ENCODE data around the gene SERTM1. TPM values are rescaled to one million over a fixed set of nuclear protein-coding genes. Genes with fewer than 3 reads are reported as not detected.
A peak's percentile ranks its signal among the peaks of the same experiment; 100 is the strongest.

Gene SERTM1
- total RNA-seq, 1 donor from 2014 or later = 1.4 TPM

DNA sequence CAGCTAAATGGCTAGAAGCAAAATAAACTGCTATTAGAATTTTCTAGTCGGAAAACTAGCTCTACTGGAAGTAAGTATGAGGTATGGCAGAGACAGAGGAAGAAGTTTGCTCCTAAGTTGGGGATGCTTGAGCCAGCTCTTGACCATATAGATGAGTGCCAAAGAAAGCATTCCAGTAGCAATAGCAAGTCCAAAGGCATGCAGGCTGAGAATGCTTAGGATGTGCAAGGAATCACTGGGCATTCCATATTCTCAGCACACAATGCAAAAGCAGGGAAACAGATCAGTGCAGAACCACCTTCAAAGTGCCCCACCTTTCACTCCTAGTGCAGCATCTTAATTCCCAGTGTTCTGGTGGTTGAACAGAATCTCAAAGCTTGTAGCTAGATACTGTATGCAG lies 32.9 kb downstream of the SERTM1 start:
- ATAC-seq (ENCODE audit: poor library complexity) = no peak
- intact Hi-C loops (cut with DNase I) = no loop called here
- DNase-seq = no peak

DNA sequence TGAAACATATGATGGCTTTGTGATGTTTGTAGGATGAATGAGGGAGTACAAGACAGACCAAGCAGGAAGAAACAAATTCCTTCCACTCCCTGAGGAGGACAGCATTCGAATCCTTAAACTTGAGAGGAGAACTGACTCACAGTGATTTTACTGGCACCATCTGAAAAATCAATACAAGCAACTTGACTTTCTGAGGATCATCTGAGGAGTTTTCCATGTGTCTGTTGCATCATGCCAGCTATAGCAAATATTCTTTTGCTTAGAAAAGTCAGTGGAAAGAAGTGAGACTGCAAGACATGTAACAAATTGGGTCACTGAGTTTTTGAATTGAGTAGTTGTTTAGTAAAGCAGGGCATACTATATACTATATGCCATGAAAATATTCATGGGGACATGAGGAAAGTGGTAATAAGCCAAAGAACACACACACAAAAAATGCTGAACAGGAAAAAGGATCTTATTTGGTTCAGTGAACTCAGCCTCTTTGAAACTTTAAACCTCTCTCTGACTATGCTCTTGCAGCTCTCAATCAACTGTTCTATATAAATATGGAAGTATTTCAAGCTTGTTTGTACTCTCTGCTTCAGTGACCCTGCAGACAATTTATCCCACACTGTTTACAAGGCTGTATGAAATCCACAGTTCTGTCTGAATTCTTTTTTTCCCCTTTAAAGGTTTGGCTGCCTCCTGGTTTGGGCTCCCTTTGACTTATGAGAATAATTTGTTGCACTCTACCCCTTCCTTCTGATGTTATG lies 35.5 kb downstream of the SERTM1 start:
- ATAC-seq (ENCODE audit: poor library complexity) (no peak), DNase-seq (no peak)
- intact Hi-C loops (cut with DNase I) = no loop called here

DNA sequence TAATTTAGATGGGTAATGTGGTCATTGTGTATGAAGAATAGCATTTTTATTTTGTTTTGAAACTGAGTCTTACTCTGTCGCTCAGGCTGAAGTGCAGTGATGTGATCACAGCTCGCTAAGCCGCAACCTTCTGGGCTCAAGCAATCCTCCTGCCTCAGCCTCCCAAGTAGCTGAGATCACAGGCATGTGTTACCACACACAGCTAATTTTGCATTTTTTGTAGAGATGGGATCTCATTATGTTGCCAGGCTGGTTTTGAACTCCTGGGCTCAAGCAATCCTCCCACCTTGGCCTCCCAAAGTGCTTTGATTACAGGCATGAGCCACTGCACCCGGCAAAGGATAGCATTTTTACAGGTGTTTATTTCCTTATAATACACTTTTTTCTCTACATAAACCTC lies 36.6 kb downstream of the SERTM1 start:
- intact Hi-C loops (cut with DNase I) = no loop called here
- ATAC-seq (ENCODE audit: poor library complexity) (no peak), DNase-seq (no peak)

DNA sequence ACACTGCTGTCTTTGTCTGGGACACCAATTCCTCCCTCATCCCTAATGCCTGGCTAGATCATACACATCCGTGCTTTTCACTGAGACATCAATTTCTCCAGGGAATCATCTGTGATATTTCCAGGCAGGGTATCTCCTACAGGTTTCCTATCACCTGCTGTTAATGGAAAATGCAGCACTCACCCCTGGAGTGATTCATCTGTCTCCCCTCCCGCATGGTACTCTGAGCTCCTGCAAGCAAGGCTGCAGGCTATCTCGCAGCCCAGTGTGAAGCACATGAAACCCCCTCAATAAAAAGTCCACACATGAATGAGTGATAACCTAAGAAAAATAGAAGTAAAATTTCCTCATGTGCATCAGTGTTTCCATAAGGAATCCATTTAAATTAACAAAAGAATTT lies 38.5 kb downstream of the SERTM1 start:
- no peak for DNase-seq
- ATAC-seq (ENCODE audit: poor library complexity) = no peak
- intact Hi-C loops (cut with DNase I) = no loop called here

DNA sequence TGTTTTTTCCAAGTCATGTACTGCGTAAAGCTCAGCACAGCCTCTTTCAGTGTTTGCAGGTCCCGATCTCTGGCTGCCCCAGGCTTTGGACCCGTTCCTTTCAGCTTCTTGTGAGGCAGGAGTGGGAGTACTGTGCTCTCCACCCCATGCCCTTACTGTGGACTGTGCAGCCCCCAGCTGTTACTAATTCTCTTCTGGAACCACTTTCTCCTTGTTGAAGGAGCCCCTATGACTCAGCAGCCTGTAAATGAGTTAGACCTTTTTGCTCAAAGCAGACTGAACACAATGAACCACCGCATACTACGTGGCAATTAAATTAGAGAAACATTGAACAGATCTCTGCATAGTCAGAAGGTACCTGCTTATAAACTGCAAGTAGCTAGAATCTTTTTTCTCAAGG lies 39.0 kb downstream of the SERTM1 start:
- ATAC-seq (ENCODE audit: poor library complexity) = no peak
- intact Hi-C loops (cut with DNase I) = no loop called here
- no peak for DNase-seq

DNA sequence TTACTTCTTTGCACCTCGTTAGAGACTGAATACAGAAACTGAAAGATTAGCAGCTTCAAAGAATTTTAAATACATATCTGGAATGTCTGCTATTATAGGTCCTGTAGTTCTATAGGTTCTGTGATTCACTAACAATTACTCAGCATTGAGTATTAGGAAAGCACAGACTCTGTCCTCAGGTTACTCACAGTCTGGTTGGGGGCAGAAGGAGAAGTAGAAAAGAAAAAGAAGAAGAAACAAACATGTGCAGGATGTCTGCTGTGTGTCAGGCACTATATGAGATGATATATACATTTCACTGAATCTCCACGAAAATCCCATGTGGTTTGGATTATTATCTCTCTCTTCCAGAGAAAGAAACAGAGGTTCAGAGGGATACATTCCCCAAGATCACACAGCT lies 40.1 kb downstream of the SERTM1 start:
- DNase-seq (no peak), ATAC-seq (ENCODE audit: poor library complexity) (no peak)
- intact Hi-C loops (cut with DNase I) = no loop called here

DNA sequence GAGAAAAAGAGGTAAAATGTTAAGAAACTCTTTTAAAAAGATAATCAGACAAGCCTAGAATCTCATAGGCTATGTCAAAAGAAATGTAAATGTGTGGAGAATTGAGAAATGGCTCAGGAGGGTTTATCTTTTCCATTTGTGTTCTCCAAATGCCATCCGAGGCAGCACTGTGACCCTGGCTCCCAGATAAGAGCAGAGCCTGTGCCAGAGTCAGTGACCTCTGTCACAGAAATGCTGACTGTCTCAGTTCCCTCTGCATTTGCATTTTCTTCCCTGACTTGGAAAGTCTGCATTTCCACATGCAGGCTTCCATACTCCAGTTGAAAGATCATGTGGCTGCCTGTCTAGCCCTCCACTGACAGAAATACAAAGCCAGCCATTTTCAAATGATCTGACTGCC lies 42.0 kb downstream of the SERTM1 start:
- peak; percentile 53 for ATAC-seq (ENCODE audit: poor library complexity)
- intact Hi-C loops (cut with DNase I) = no loop called here
- DNase-seq = no peak

DNA sequence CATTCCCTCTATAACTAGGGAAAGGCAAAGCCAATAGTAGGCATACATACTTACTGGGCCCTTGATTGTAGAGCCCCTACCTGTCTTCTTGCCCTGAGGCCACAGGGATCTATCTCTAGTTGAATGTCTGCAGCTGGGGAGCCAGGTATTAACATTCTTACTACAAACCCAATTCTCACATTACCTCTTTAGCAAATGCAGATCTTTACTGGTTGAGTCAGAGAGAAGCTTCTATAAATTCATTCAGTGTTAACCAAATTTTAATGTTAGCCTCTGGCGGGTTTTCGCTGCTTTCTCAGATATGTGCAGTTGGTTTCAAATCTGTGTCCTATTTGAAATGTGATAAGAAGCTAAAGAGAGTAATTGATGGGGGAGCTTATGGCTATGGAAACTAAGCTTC lies 43.2 kb downstream of the SERTM1 start:
- intact Hi-C loops (cut with DNase I) = no loop called here
- no peak for DNase-seq
- ATAC-seq (ENCODE audit: poor library complexity) = no peak

DNA sequence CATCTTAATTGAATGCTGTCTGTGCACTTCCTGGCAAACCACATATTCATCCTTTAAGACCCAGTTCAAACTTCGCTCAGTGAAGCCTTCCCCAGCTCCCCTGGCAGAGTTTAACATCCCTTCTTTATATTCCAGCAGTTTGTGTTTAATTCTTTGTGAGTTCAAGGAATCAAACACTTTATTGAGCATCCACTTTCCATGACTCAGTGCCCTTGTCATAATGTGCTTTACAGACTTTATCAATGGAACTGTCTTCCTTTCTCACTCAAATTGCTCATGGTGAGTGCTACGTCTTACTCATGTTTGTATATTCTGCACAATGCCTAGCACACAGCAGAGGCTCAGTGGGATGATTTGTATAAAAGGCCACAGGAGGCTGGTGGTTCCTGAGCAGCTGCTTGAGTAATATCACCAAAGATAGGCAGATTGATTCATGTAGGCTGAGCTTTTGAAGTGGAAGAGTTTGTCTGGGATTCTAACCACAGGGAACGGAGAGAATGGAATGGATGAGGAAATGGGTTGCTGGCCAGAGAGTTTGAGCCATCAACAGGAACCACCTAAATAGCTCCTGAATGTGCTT lies 44.2 kb downstream of the SERTM1 start:
- DNase-seq (no peak), ATAC-seq (ENCODE audit: poor library complexity) (no peak)
- intact Hi-C loops (cut with DNase I) = no loop called here

DNA sequence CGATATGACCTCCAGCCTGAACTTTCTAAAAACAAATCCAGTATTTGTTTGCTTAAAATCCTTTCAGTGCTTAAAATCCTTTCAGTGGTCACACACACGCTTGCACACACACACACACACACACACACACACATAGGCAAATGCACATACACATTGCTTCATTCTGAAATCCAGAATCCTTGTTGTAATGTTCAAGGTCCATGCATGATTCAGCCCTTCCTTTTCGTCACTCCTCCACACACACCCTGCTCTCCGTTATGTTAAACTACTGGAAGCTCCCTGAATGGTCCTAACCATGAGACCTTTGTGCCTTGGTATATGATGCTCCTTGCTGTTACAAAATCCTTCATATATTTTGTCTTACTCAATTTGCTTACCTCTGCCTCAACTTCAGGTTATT lies 44.9 kb downstream of the SERTM1 start:
- no peak for DNase-seq
- ATAC-seq (ENCODE audit: poor library complexity) = no peak
- intact Hi-C loops (cut with DNase I) = no loop called here

DNA sequence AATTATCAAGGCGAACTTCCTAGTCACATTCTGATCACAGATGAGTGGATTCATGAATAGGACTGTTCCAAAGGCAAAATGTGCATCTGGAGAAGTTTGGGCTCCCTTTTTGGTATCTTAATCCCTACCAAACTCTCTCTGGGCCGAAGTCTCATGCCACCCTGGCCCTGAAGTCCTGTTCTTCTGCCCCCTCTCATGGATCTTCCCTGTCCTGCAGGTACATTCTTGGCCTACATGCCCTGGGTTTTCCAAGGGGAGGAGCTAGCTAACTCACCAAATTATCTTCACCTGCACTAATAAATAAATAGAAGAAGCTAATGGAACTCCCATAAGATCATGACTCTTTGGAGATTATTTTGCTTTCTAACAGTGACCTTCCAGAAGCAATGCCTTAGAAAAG lies 50.3 kb downstream of the SERTM1 start:
- no peak for ATAC-seq (ENCODE audit: poor library complexity)
- no peak for DNase-seq
- intact Hi-C loops (cut with DNase I) = no loop called here

DNA sequence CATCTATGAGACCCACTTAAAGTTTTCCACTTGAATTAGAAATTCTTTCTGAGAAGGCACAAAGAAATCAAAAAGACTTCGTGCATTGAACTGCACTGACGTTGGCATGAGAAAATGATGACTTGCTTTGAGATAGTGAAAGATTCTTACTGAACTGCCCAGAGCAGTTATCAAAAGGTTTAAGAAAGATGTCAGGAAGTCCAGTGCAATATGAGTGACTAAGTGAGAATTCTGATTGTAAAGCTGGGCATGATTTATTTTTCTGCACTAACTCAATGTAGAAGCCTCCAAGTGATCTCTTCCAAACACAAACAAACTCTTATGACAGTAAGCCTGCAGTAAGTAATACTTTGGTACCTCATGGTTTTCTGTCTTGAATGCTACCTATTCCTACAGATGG lies 52.1 kb downstream of the SERTM1 start:
- DNase-seq (no peak), ATAC-seq (ENCODE audit: poor library complexity) (no peak)
- intact Hi-C loops (cut with DNase I) = no loop called here

DNA sequence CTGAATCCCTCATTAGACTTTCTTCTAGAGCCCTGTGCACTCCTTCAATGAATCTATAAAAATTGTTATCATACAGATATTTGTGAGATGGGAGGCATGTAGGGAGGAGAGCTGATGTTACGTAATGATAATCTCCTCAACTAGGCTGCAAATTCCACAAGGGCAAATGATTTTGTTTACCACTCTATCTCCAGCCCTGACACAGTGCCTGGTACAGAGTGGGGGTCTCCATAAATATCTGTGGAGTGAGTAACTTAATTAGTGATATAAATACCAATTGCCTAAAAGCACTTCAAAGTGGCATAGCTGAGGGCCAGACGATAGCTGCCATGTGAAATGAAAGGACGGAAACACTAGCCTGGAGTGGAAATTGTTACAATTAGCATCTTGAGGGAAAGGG lies 54.2 kb downstream of the SERTM1 start:
- intact Hi-C loops (cut with DNase I) = no loop called here
- ATAC-seq (ENCODE audit: poor library complexity) (no peak), DNase-seq (no peak)

DNA sequence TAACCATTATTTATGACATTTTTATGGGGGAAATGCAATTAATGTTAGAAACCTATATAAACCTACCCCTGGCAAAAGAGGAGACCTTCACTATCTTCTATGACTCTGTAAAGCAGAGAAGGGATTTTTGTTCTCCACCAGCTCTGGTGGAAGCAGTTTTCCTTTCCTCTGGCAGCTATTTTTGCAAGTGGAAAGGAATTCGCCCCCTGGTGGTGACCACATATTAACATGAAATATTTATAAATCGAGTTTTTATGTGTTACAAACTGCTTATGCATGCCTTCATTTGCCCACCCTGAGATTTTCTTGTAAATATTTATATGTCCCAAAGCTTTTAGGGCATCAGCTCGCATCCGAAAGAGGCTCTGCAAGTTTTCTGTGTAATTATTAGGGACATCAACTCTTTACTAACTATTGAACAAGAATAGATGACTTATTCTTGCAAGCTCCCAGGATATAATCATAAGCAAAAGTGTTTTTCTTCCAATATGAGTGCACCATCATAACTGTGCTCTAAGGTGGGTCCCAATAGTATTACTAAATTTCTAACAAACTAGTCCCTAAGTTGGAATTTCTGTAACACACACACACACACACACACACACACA lies 62.4 kb downstream of the SERTM1 start:
- intact Hi-C loops (cut with DNase I) = loop anchor here (10.0 kb wide), 1 partner anchor 451 kb away; no protein-coding TSS in a partner anchor
- no peak for ATAC-seq (ENCODE audit: poor library complexity)
- no peak for DNase-seq

DNA sequence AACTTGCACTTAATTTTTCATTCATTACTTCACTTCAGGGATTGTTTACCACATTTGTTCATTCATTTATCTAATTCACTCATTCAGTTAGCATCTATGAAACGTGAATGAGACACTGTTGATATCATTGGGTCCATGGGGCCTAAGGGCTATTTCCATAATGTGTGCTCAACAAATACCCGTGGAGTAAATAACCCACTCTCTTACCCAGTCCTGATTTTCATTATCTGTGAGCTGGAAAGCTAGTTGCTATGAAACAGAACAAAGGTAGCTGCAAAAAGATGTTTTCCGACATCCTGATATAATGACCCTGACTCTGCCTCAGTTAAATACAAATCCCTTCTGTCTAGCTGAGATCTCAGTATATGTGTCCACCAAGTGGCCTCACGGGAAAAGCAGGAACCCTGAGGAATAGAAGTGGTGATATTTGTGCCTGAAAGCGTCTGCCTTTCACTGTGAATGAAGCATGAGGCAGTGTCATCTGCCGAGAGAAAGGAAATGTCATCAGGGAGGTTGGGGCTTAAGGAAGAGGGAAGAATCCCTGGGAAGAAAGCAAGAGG lies 63.8 kb downstream of the SERTM1 start:
- intact Hi-C loops (cut with DNase I) = loop anchor here (10.0 kb wide), 1 partner anchor 453 kb away; no protein-coding TSS in a partner anchor
- DNase-seq (no peak), ATAC-seq (ENCODE audit: poor library complexity) (no peak)

DNA sequence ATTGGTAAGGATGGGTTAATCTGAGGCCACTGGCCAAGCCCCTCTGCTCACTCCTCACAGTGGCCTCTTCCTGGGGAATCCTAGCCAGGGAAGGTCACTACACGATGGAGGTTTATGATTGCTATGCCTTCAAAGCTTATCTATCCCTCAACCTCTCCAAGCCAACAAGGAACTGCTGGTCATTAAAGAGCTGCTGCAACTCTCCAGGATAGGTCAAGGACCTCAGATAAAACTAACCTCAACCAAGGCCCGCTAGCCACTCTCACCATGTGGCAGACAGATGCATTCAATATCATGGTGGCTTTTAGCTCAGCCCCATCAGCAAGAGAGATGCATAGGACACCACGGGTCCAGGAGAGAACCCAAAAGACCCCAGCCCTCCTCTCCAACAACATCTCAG lies 71.6 kb downstream of the SERTM1 start:
- intact Hi-C loops (cut with DNase I) = no loop called here
- ATAC-seq (ENCODE audit: poor library complexity) = no peak
- no peak for DNase-seq

DNA sequence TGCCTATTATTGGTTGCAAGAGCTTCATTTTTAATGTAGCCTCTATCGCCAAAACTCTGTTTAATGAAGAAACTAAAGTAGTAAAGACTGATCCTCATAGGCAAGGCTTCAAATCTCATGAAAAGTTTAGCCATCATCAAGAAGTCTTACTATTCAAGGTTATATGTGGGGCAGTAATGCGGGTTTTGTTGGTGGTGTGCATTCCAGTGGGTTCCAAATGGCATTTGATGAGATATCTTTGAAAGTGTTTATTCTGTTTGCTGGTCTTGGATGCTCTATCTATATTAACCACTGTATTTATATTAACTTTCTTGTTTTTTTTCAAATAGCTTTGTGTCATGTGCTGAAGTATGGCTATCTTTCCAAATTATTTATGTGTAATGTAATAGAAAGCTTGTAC lies 72.2 kb downstream of the SERTM1 start:
- DNase-seq (no peak), ATAC-seq (ENCODE audit: poor library complexity) (no peak)
- intact Hi-C loops (cut with DNase I) = no loop called here
